Thymus (tissue), 11 donors: ENCODE data around the gene FAT1. TPM values are rescaled to one million over a fixed set of nuclear protein-coding genes. Genes with fewer than 3 reads are reported as not detected.

ENCODE experiments used
- DNase-seq, 9 donors: peaks; one replicate each; pipeline ENCODE4 v3.0.0-alpha.2; 2013; ENCODE audit warnings: low spot score in 9 of 9, low read depth in 6 of 9, missing footprints in 1 of 9
- H3K27ac ChIP-seq, 2 donors: one replicate each; pipeline ENCODE4 v1.5.1; 2013; ENCODE audit warnings: control low read depth in 1 of 2, low read depth in 1 of 2, low read length in 1 of 2, mild to moderate bottlenecking in 1 of 2, moderate library complexity in 1 of 2
- H3K27me3 ChIP-seq, 2 donors: one replicate each; pipeline ENCODE4 v1.5.1; 2013; ENCODE audit warnings: low read length in 1 of 2; ENCODE audit not compliant: control insufficient read depth in 2 of 2, insufficient read depth in 1 of 2
- H3K36me3 ChIP-seq, 2 donors: one replicate each; pipeline ENCODE4 v1.5.1; 2013; ENCODE audit warnings: low read length in 1 of 2, mild to moderate bottlenecking in 1 of 2, moderate library complexity in 1 of 2; ENCODE audit not compliant: control insufficient read depth in 2 of 2, insufficient read depth in 2 of 2
- H3K4me1 ChIP-seq, 2 donors: one replicate each; pipeline ENCODE4 v1.5.1; 2013; ENCODE audit warnings: low read length in 2 of 2; ENCODE audit not compliant: control insufficient read depth in 2 of 2, insufficient read depth in 2 of 2
- H3K4me3 ChIP-seq, 2 donors: one replicate each; pipeline ENCODE4 v1.5.1; 2013; ENCODE audit warnings: low read length in 2 of 2, control low read depth in 1 of 2, mild to moderate bottlenecking in 1 of 2
- H3K9me3 ChIP-seq, 2 donors: one replicate each; pipeline ENCODE4 v1.5.1; 2013; ENCODE audit warnings: low read length in 1 of 2, mild to moderate bottlenecking in 1 of 2; ENCODE audit not compliant: control insufficient read depth in 2 of 2, insufficient read depth in 1 of 2
- WGBS: extraction: QIAGEN DNeasy Blood & Tissue Kit; methylation state at CpG from one replicate; pipeline ENCODE4 v1.1.7; 2013; 5-methylcytosine and 5-hydroxymethylcytosine counted together
- polyA plus RNA-seq: library from polyadenylated mRNA; stranded (reverse); fragments of 200-250 nt; gene quantifications from one replicate; pipeline ENCODE4 v1.2.3, GENCODE V29; 2013
- total RNA-seq: library from RNA; stranded (reverse); fragments of 120-200 nt; gene quantifications from one replicate; pipeline ENCODE4 v1.2.4, GENCODE V29; 2013
- donor health status: healthy.

FAT1 gene
- total and polyA plus RNA-seq, 2 donors, result 9.0 to 16.1 TPM

GRCh38 chr4:186738421-186738820, 14.8 kb upstream of the FAT1 start:
- Histone ChIP-seq H3K4me1 (no peaks in the 10 kb centered on the region), H3K36me3 (no peaks in the 10 kb centered on the region), H3K9me3 (peaks cover 0 to 2% of the 10 kb centered on the region in 2 donors), H3K27ac (no peak overlapping the region), H3K27me3 (no peaks in the 10 kb centered on the region), H3K4me3 (no peak overlapping the region)
- WGBS, result 87% methylated on average over 4 of the region's 4 CpGs
- no peak for DNase-seq

GRCh38 chr4:186737427-186737826, 13.8 kb upstream of the FAT1 start:
- Histone ChIP-seq H3K27me3 (no peaks in the 10 kb centered on the region), H3K4me1 (no peaks in the 10 kb centered on the region), H3K4me3 (no peak overlapping the region), H3K9me3 (peaks cover 0 to 2% of the 10 kb centered on the region in 2 donors), H3K27ac (no peak overlapping the region), H3K36me3 (no peaks in the 10 kb centered on the region)
- 70% methylated on average over 4 of the region's 4 CpGs for WGBS
- DNase-seq, result no peak

- no peaks in the 10 kb centered on the region for H3K4me1 ChIP-seq
- no peaks in the 10 kb centered on the region for H3K36me3 ChIP-seq
- WGBS, result 97% methylated on average over 6 of the region's 6 CpGs
- peaks cover 0 to 2% of the 10 kb centered on the region in 2 donors for H3K9me3 ChIP-seq
- DNase-seq, result no peak
- H3K27me3 ChIP-seq, result no peaks in the 10 kb centered on the region
- no peak overlapping the region for H3K4me3 ChIP-seq
- H3K27ac ChIP-seq, result no peak overlapping the region
Observed at GRCh38 chr4:186736466-186736865, 12.8 kb upstream of the FAT1 start.

GRCh38 chr4:186734251-186734650, 10.6 kb upstream of the FAT1 start:
- no peaks in the 10 kb centered on the region for H3K4me1 ChIP-seq
- no peaks in the 10 kb centered on the region for H3K27me3 ChIP-seq
- no peaks in the 10 kb centered on the region for H3K9me3 ChIP-seq
- DNase-seq, result no peak
- no peak overlapping the region for H3K27ac ChIP-seq
- WGBS, result 92% methylated on average over 7 of the region's 7 CpGs
- H3K36me3 ChIP-seq, result no peaks in the 10 kb centered on the region
- no peak overlapping the region for H3K4me3 ChIP-seq

GRCh38 chr4:186733778-186734177, 10.1 kb upstream of the FAT1 start:
- Histone ChIP-seq H3K4me1 (no peaks in the 10 kb centered on the region), H3K9me3 (no peaks in the 10 kb centered on the region), H3K27ac (no peak overlapping the region), H3K36me3 (no peaks in the 10 kb centered on the region), H3K4me3 (no peak overlapping the region), H3K27me3 (no peaks in the 10 kb centered on the region)
- whole genome bisulfite sequencing, result 89% methylated on average over 4 of the region's 4 CpGs
- no peak for DNase-seq

- Histone ChIP-seq H3K9me3 (no peaks in the 10 kb centered on the region), H3K27me3 (peaks cover 22 to 25% of the 10 kb centered on the region in 2 donors), H3K4me1 (no peaks in the 10 kb centered on the region), H3K4me3 (no peak overlapping the region), H3K36me3 (no peaks in the 10 kb centered on the region), H3K27ac (no peak overlapping the region)
- 89% methylated on average over 5 of the region's 5 CpGs for WGBS
- no peak for DNase-seq
Observed at GRCh38 chr4:186730621-186731020, 7.0 kb upstream of the FAT1 start.

GRCh38 chr4:186729856-186730255, 6.2 kb upstream of the FAT1 start:
- WGBS, result 92% methylated on average over 1 of the region's 1 CpG
- no peak for DNase-seq
- H3K9me3 ChIP-seq, result no peaks in the 10 kb centered on the region
- no peaks in the 10 kb centered on the region for H3K36me3 ChIP-seq
- no peak overlapping the region for H3K4me3 ChIP-seq
- H3K4me1 ChIP-seq, result no peaks in the 10 kb centered on the region
- peaks cover 30 to 33% of the 10 kb centered on the region in 2 donors for H3K27me3 ChIP-seq
- no peak overlapping the region for H3K27ac ChIP-seq

- no peaks in the 10 kb centered on the region for H3K9me3 ChIP-seq
- peaks cover under 1 to 6% of the 10 kb centered on the region in 2 donors for H3K4me1 ChIP-seq
- 38% methylated on average over 4 of the region's 4 CpGs for WGBS
- H3K36me3 ChIP-seq, result no peaks in the 10 kb centered on the region
- no peak overlapping the region for H3K4me3 ChIP-seq
- DNase-seq, result no peak
- H3K27me3 ChIP-seq, result peaks cover 41 to 44% of the 10 kb centered on the region in 2 donors
- H3K27ac ChIP-seq, result no peak overlapping the region
Observed at GRCh38 chr4:186728631-186729271, 5.1 kb upstream of the FAT1 start.

- peaks cover 48 to 49% of the 10 kb centered on the region in 2 donors for H3K27me3 ChIP-seq
- DNase-seq, result no peak
- no peaks in the 10 kb centered on the region for H3K36me3 ChIP-seq
- peaks cover 5 to 6% of the 10 kb centered on the region in 2 donors for H3K4me1 ChIP-seq
- H3K9me3 ChIP-seq, result no peaks in the 10 kb centered on the region
- 60% methylated on average over 6 of the region's 6 CpGs for WGBS
- no peak overlapping the region for H3K27ac ChIP-seq
- no peak overlapping the region for H3K4me3 ChIP-seq
Observed at GRCh38 chr4:186727977-186728519, 4.4 kb upstream of the FAT1 start.
